Activated T-cell treated with anti-CD3 and anti-CD28 coated beads, Interleukin-2, amount 50 U/mL, for 48 hours (primary cell): ENCODE data around the gene TP53BP1.

Experiments
- DNase-seq, 2 experiments: peaks; one replicate each; pipeline ENCODE4 v3.0.0-alpha.2; 2020

Gene TP53BP1

GRCh38 chr15:43520138-43520537 lies 27.2 kb upstream of the TP53BP1 start:
- peak in 1 of 2 experiments; percentile 1 for DNase-seq

GRCh38 chr15:43519196-43519595 lies 26.2 kb upstream of the TP53BP1 start:
- DNase-seq: peak in 1 of 2 experiments; percentile 10

GRCh38 chr15:43518197-43518761 lies 25.3 kb upstream of the TP53BP1 start:
- peak; percentile 19 to 29 for DNase-seq

GRCh38 chr15:43517354-43518196 lies 24.6 kb upstream of the TP53BP1 start, which contains the start of gene MAP1A:
Gene MAP1A (plus strand): TSS chr15:43517608. CDS start chr15:43521474, 3,866 bp downstream.
- DNase-seq: peak in 1 of 2 experiments; percentile 20

GRCh38 chr15:43516801-43517353 lies 23.9 kb upstream of the TP53BP1 start:
- DNase-seq: peak in 1 of 2 experiments; percentile 11

GRCh38 chr15:43516185-43516584 lies 23.2 kb upstream of the TP53BP1 start:
- peak in 1 of 2 experiments; percentile 0 for DNase-seq

GRCh38 chr15:43515741-43516140 lies 22.8 kb upstream of the TP53BP1 start:
- no peak for DNase-seq

GRCh38 chr15:43514241-43515057 lies 21.5 kb upstream of the TP53BP1 start:
- DNase-seq: peak in 1 of 2 experiments; percentile 30

- no peak for DNase-seq
Observed at GRCh38 chr15:43513550-43513949, 20.6 kb upstream of the TP53BP1 start.

DNA sequence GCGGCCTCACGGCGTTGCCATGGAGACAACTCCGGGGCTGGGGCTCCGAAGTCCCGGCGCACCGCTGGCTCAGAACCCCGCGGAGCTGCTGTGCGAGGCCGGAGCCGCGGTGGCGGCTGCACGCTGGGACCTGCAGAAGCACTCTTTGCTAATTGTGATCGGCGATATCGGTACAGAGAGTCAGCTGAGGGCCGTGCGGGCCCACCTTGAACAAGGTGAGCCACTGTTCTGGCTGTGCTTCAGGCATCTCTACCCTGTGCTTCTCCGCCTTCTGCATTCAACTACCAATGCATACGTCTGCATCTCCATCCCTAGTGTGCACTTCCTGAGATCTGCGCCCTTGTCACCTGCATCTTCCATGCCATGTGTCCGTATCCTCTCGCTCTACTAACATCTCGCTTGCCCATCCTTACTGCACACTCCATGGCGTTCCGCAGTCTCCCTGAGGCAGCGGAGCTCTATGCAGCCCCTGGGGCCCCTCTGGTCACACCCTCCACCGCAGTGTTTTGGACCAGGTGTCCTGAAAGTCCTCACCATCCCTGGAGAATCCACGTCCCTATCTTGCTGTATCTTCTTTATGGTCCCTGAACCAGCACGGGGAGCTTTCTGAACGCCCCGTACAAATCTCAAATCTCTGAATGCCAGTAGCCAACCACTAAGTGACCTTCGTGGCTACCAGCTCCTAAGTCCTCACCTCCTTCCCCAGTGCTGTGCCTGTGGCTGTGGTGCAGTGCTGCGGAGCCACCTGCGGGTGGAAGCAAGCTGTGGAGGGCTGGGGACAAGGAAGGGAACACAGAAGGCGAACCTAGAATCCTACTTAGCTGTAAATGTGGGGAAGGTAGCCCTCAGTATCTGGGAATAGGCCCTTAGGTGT lies 18.3 kb upstream of the TP53BP1 start:
- DNase-seq: peak; percentile 31 to 37

GRCh38 chr15:43510200-43511011 lies 17.4 kb upstream of the TP53BP1 start:
- DNase-seq: peak; percentile 95 to 97

DNA sequence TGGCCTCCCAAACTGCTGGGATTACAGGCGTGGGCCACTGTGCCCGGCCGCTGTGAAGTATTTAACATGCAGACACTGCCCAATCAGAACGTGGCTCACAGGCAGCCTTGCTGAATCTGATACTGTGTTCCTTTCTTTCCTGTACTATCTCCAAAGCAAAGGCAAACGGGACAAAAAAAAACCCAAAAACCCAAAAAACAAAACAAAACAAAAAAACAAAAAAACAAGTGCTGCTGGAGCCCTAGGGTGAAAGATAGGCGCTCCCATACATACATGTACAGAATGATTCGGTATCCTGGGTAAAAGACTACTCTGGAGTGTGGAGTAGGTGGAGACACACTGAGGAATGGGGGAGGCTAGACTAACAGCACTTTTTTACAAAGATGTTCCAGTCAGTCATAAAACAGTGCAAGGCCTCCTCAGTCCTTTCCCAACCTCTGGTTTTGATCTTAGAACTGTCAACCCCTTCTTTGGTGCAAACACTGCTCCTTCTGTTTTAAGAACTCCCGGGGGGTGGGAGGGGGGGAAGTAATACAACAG lies 16.8 kb upstream of the TP53BP1 start:
- DNase-seq: no peak

DNA sequence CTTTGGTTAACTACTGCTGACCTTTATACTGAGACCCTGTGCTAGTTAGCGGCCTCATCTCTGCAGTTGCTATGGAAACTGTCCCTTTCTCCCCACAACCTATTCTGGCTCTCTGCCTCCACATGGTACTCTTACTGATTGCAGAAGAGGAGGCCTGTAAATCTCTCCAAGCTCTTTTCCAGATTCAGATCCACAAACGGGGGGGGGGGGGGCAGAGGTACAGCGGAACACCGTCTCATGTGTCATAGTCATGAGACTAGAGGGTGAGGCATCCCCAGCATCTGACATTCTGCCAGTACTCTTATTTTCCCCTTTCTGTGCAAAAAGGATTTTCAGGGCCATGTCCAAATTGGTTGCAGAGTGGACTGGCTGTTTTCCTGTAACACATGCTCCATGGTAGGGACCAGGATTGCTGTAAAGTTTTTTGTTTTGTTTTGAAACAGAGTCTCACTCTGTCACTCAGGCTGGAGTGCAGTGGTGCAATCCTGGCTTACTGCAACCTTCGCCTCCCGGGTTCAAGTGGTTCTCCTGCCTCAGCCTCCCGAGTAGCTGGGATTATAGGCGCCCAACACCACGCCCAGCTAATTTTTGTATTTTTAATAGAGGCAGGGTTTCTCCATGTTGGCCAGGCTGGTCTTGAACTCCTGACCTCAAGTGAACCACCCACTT lies 16.2 kb upstream of the TP53BP1 start:
- no peak for DNase-seq

DNA sequence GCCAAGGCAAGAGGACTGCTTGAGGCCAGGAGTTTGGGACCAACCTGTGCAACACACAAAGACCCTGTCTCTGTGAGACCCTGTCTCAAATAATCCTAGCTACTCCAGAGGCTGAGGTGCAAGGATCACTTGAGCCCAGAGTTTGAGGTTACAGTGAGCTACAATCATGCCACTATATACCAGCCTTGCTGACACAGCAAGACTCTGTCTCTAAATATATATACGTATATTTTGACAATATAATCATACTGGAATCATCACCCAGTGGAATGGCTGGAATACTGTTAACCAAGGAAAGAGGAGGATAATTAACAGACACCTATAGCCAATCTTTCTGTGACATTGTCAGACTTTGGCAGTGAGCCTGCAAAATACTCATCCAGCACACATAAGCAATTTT lies 15.5 kb upstream of the TP53BP1 start:
- DNase-seq: no peak

- DNase-seq: no peak
Observed at GRCh38 chr15:43505738-43506137, 12.8 kb upstream of the TP53BP1 start.

GRCh38 chr15:43499635-43500034 lies 6.7 kb upstream of the TP53BP1 start:
- DNase-seq: no peak

GRCh38 chr15:43498990-43499389 lies 6.0 kb upstream of the TP53BP1 start:
- DNase-seq: no peak

GRCh38 chr15:43493703-43494472 lies 932 bp upstream of the TP53BP1 start:
- DNase-seq: no peak

- DNase-seq: no peak
Observed at GRCh38 chr15:43492266-43492665, 690 bp downstream of the TP53BP1 start.
